SK-N-SH treated with all-trans-retinoic acid at 6 μM for 48 hours (cell line): Measurements from ENCODE around the gene LBHD2.
"Not testable (repeated sequence)": the region's sequence is repeated elsewhere in the genome, so short reads cannot be mapped to it uniquely, and the experiment has no call there.

ENCODE experiments used
- ARNTL ChIP-seq: fragments of 450-650 bp; formaldehyde crosslinking; IDR thresholded peaks from 2 replicates; pipeline ENCODE4 v1.5.0; 2020; ENCODE audit warnings: low read depth, mild to moderate bottlenecking, moderate library complexity, borderline replicate concordance
- PATZ1 ChIP-seq: fragments of 250-450 bp; sonication (Bioruptor Pico); IDR thresholded peaks from 2 replicates; pipeline ENCODE4 v1.8.0; 2020; ENCODE audit warnings: mild to moderate bottlenecking, moderate library complexity, borderline replicate concordance
- RARB ChIP-seq: fragments of 250-450 bp; sonication (Bioruptor Pico); IDR thresholded peaks from 2 replicates; pipeline ENCODE4 v1.8.0; 2021; ENCODE audit warnings: mild to moderate bottlenecking, moderate library complexity
- SNAI2 ChIP-seq: fragments of 250-450 bp; sonication (Bioruptor Pico); IDR thresholded peaks from 2 replicates; pipeline ENCODE4 v1.5.0; 2020; ENCODE audit warnings: mild to moderate bottlenecking, moderate library complexity
- TCF4 ChIP-seq: fragments of 250-450 bp; sonication (Bioruptor Pico); IDR thresholded peaks from 2 replicates; pipeline ENCODE4 v1.8.0; 2021; ENCODE audit warnings: mild to moderate bottlenecking, moderate library complexity, borderline replicate concordance
- TOX ChIP-seq: fragments of 250-450 bp; sonication (Bioruptor Pico); IDR thresholded peaks from 2 replicates; pipeline ENCODE4 v1.8.0; 2021; ENCODE audit warnings: mild to moderate bottlenecking, moderate library complexity, borderline replicate concordance
- ZFP3 ChIP-seq: fragments of 250-450 bp; sonication (Bioruptor Pico); IDR thresholded peaks from 2 replicates; pipeline ENCODE4 v1.5.0; 2020; ENCODE audit warnings: mild to moderate bottlenecking, moderate library complexity
- ZNF70 ChIP-seq: fragments of 450-650 bp; formaldehyde crosslinking; IDR thresholded peaks from 2 replicates; pipeline ENCODE4 v1.5.0; 2020; ENCODE audit warnings: mild to moderate bottlenecking, moderate library complexity
- TF ChIP-seq, protein P1 (sequence below): fragments of 250-450 bp; sonication (Bioruptor Pico); IDR thresholded peaks from 2 replicates; pipeline ENCODE4 v1.8.0; 2021; ENCODE audit warnings: low read depth, mild to moderate bottlenecking, moderate library complexity, borderline replicate concordance

GRCh38 chr14:103115086-103115679 lies 31.2 kb downstream of the LBHD2 start:
- not testable (repeated sequence) for TF ChIP-seq RARB (CRISPR knock-in tag); ZFP3 (CRISPR knock-in tag); PATZ1 (CRISPR knock-in tag); TOX (CRISPR knock-in tag); TCF4 (CRISPR knock-in tag); SNAI2 (CRISPR knock-in tag); ARNTL; ZNF70 (CRISPR knock-in tag)
- TF ChIP-seq, protein P1, sequence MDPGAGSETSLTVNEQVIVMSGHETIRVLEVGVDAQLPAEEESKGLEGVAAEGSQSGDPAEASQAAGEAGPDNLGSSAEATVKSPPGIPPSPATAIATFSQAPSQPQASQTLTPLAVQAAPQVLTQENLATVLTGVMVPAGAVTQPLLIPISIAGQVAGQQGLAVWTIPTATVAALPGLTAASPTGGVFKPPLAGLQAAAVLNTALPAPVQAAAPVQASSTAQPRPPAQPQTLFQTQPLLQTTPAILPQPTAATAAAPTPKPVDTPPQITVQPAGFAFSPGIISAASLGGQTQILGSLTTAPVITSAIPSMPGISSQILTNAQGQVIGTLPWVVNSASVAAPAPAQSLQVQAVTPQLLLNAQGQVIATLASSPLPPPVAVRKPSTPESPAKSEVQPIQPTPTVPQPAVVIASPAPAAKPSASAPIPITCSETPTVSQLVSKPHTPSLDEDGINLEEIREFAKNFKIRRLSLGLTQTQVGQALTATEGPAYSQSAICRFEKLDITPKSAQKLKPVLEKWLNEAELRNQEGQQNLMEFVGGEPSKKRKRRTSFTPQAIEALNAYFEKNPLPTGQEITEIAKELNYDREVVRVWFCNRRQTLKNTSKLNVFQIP: not testable (repeated sequence)
